Caki2 (cell line): ENCODE results near the gene SAPCD2. TPM values are rescaled to one million over a fixed set of nuclear protein-coding genes. Genes with fewer than 3 reads are reported as not detected.
A peak's percentile ranks its signal among the peaks of the same experiment; 100 is the strongest.

ENCODE experiments used
- DNase-seq: peaks from one replicate; pipeline ENCODE4 v3.0.0-alpha.2; 2015; ENCODE audit warnings: low read depth
- in situ Hi-C: cut with HindIII; loops from 2 replicates; pipeline ENCODE4 v1.10.0; 2016; ENCODE audit warnings: low sequenced_read_pairs, low pct_unique_long_range_greater_than_20kb, mixed read lengths
- total RNA-seq: library from RNA; depleted of rRNA; stranded (reverse); fragments of >200 nt; shearing (Covaris generic); gene quantifications from 2 replicates; pipeline ENCODE4 v1.2.3, GENCODE V29; 2014; ENCODE audit warnings: low replicate concordance

Gene SAPCD2
- total RNA-seq, 1 experiment from 2014 or later = 55.0 TPM

- peak; percentile 52 for DNase-seq
- in situ Hi-C loops = no loop called here
Observed at GRCh38 chr9:137029058-137029936, 41.1 kb downstream of the SAPCD2 start.

DNA sequence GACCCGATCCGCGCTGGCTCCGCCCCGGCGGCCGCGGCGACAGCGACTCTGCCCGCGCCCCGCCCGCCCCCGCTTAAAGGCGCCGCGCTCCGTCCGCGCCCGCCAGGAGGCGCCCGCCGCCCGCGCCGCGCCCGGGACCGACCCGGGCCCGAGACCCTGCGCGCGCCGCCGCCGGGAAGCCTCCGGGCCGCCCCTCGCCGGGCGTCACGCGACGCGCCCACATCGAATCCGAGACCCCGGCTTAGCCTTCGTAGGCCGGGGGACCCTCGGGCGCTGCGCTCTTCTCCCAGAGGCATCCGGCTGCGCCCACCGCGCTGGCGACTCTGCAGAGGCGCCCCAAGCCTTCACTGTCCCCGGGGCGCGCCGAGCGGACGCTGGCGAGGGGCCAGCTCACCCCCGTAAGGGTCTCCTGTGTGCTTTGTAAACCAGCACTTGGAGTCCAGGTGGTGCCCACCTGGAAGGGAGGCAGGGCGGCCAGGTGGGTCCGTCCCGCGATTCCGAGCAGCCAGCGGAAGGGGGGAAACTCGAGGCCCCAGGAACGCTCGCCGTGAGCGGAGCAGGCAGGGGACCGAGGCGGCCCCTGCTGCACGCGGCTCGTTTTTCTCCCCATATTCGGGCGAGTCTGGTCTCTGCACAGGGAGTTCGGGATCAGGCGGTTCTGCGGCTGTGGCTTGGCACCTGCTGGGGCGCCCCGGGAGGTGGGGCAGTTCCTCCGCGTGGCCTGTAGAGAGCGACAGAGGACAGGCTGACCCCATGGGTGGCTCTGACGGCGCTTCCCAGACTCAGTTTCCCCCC, 41.9 kb downstream of the SAPCD2 start:
- peak; percentile 43 for DNase-seq
- in situ Hi-C loops = no loop called here

- in situ Hi-C loops = no loop called here
Observed at GRCh38 chr9:137027369-137028262, 42.7 kb downstream of the SAPCD2 start, which contains the start of gene ABCA2. Gene ABCA2 (minus strand): TSS chr9:137028237. CDS start chr9:137028140, 97 bp downstream.

GRCh38 chr9:137026828-137027227, 43.5 kb downstream of the SAPCD2 start:
- in situ Hi-C loops = no loop called here
- no peak for DNase-seq

More at GRCh38 chr9:137027369-137028262, 42.7 kb downstream of the SAPCD2 start, which contains the start of gene ABCA2:
- DNase-seq = no peak

DNA sequence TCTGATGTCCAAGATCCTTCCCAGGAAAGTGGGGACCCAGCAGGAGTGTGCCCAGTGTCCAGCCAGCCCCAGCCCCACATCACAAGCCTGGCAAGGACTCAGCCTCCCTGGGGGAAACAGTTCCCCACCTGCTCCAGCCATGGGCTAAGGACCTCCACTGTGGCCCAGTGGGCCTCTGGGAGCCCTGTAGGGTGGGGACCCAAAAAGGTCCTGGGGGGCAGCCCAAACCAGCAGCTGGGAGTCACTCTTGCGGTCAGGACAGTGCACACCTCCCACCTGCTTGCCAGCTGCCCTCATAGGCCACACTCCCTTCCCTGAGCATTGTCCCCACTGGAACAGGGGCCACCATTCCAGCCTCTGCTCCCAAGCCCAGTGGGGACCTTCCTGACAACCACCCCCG, 44.0 kb downstream of the SAPCD2 start:
- in situ Hi-C loops = no loop called here
- DNase-seq = no peak

DNA sequence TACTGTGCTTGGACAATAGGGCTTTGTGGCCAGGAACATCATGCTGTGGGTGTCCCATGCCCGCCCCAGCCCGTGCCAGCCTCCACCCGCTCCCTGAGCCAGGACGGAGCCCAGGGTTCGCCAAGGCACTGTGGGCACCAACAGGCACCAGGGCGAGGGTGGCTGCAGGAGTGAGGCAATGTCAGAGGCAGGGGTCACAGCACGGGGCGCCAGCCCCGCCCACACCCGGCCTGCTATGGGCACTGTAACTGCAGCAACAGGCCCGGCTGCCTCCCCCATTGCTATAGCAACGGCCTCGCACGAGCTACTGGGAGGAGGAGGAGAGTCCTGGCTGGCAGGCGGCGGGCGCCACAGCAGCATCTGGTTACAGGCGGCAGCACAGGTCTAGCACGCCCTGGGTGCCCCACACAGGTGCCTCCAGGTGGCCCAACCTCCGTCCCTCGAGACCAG, 44.8 kb downstream of the SAPCD2 start:
- in situ Hi-C loops = no loop called here

GRCh38 chr9:137023583-137023991, 46.8 kb downstream of the SAPCD2 start:
- in situ Hi-C loops = no loop called here
- no peak for DNase-seq

More for the DNA sequence above, 44.8 kb downstream of the SAPCD2 start:
- peak; percentile 69 for DNase-seq

- DNase-seq = no peak
- in situ Hi-C loops = no loop called here
Observed at GRCh38 chr9:137023157-137023556, 47.2 kb downstream of the SAPCD2 start.

GRCh38 chr9:137022662-137023008, 47.7 kb downstream of the SAPCD2 start:
- in situ Hi-C loops = no loop called here
- no peak for DNase-seq

GRCh38 chr9:137021979-137022661, 48.2 kb downstream of the SAPCD2 start:
- peak; percentile 95 for DNase-seq
- in situ Hi-C loops = no loop called here

GRCh38 chr9:137021568-137021978, 48.8 kb downstream of the SAPCD2 start:
- in situ Hi-C loops = no loop called here
- no peak for DNase-seq

GRCh38 chr9:137020771-137021567, 49.4 kb downstream of the SAPCD2 start:
- DNase-seq = no peak
- in situ Hi-C loops = no loop called here

GRCh38 chr9:137019891-137020683, 50.3 kb downstream of the SAPCD2 start:
- in situ Hi-C loops = no loop called here
- DNase-seq = no peak

DNA sequence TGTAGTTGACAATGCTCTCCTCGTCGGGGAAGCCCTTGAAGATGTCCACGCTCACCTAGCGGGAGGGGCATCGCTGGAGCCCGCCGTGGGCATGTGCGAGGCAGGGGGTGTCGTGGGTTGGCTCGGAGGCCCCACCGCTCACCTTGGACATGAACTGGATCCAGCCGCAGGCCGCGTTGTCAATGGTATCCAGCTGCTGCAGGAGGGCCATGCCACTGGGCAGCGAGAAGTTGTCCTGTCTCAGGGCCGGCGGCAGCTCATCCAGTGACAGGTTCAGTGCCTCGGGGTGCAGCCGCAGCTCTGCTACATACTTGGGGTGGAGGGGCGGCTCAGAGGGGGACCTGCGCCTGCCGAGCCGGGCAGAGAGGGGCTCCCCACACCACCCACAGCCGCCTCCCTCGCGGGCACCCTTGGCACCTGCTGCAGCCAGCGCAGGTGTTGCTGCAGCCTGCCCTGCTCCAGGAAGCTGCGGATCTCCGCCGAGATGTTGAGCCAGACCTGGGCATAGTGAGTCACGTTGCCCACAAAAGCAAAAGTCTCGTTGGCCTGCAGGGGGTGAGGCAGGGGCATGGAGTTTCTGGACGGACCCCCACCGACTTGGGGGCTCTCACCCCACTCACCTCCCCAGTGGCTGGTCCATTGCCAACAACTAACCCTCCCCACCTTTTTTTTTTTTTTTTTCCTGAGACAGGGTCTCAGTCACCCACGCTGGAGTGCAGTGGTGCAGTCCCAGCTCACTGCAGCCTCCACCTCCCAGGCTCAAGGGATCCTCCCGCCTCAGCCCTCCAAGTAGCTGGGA, 51.4 kb downstream of the SAPCD2 start:
- DNase-seq = no peak
- in situ Hi-C loops = no loop called here

DNA sequence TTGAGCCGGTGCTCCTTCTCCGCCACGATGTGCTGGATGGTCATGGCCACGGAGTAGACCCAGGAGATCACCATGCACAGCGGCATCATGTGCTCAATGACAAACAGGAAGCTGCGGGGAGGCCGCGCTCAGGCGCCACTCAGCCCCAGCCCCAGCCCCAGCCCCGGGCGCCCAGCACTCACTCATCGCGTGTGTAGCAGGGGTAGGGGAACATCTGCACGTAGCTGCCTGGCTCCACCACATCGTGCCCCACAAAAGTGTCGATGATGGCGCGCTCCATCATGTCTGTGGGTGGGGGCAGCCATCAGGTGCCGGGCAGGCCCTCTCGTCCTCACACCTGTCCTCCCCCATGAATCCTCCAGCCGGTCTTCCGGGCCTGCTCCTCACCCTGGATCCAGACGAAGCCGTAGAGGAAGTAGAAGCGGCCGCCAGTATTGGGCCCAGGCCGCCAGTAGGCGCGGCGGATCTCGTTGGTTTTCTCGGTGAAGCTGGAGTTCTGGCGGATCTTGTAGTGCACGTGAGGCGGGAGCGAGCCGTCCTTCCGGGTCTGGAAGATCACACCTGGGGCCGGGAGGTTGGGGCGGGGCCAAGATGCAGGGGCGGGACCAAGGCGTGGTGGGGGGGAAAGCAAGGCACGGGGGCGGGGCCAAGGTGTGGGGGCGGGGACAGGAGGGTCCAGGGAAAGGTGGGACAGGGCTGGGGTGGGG, 52.4 kb downstream of the SAPCD2 start:
- DNase-seq = no peak
- in situ Hi-C loops = no loop called here
